HepG2 (cell line): Measurements from ENCODE around the gene JUND. TPM values are rescaled to one million over a fixed set of nuclear protein-coding genes. Genes with fewer than 3 reads are reported as not detected.
A peak's percentile ranks its signal among the peaks of the same experiment; 100 is the strongest.

Experiments
- ARID5B ChIP-seq: IDR thresholded peaks from 2 replicates; pipeline ENCODE4 v1.4.0; 2020; ENCODE audit warnings: mild to moderate bottlenecking, missing genetic modification reagents
- CENPT ChIP-seq: sonication (generic); formaldehyde crosslinking; IDR thresholded peaks from 2 replicates; pipeline ENCODE4 v1.8.0; 2022; ENCODE audit warnings: low read depth, mild to moderate bottlenecking, moderate library complexity, missing genetic modification reagents
- JUN ChIP-seq: sonication (generic); formaldehyde crosslinking; IDR thresholded peaks from 2 replicates; pipeline ENCODE4 v1.4.0; 2020; ENCODE audit warnings: mild to moderate bottlenecking, missing genetic modification reagents
- KLF6 ChIP-seq: IDR thresholded peaks from 2 replicates; pipeline ENCODE4 v1.8.0; 2016; ENCODE audit warnings: missing biosample characterization, missing genetic modification reagents
- LRRFIP1 ChIP-seq: sonication (generic); formaldehyde crosslinking; conservative IDR thresholded peaks from 2 replicates; pipeline ENCODE4 v1.4.0; 2020; ENCODE audit warnings: missing genetic modification reagents
- NFE2L2 ChIP-seq: fragments of 150-350 bp; IDR thresholded peaks from 2 replicates; pipeline ENCODE4 v1.6.1; 2014; ENCODE audit warnings: low read length
- RNF2 ChIP-seq: fragments of 450-650 bp; conservative IDR thresholded peaks from 2 replicates; pipeline ENCODE4 v1.6.1; 2016; ENCODE audit warnings: low read depth
- SAP130 ChIP-seq: IDR thresholded peaks from 2 replicates; pipeline ENCODE4 v1.6.1; 2016; ENCODE audit warnings: low read depth
- STAT5B ChIP-seq: sonication (generic); formaldehyde crosslinking; IDR thresholded peaks from 2 replicates; pipeline ENCODE4 v1.4.0; 2020; ENCODE audit warnings: missing genetic modification reagents
- TBP ChIP-seq: sonication (generic); formaldehyde crosslinking; IDR thresholded peaks from 2 replicates; pipeline ENCODE4 v1.5.0; 2020; ENCODE audit warnings: missing genetic modification reagents
- XBP1 ChIP-seq: sonication (generic); formaldehyde crosslinking; IDR thresholded peaks from 2 replicates; pipeline ENCODE4 v1.5.0; 2020; ENCODE audit warnings: missing genetic modification reagents
- ZBTB38 ChIP-seq: sonication (generic); formaldehyde crosslinking; IDR thresholded peaks from 2 replicates; pipeline ENCODE4 v1.5.1; 2020; ENCODE audit warnings: mild to moderate bottlenecking, missing genetic modification reagents
- ZKSCAN8 ChIP-seq: IDR thresholded peaks from 2 replicates; pipeline ENCODE4 v1.6.1; 2016; ENCODE audit warnings: borderline replicate concordance, missing genetic modification reagents, missing compliant biosample characterization
- ZNF430 ChIP-seq: sonication (generic); formaldehyde crosslinking; IDR thresholded peaks from 2 replicates; pipeline ENCODE4 v1.9.0; 2021; ENCODE audit warnings: mild to moderate bottlenecking, missing genetic modification reagents
- ZNF530 ChIP-seq: sonication (generic); formaldehyde crosslinking; IDR thresholded peaks from 2 replicates; pipeline ENCODE4 v1.5.0; 2020; ENCODE audit warnings: low read depth, mild to moderate bottlenecking, missing genetic modification reagents
- ZNF660 ChIP-seq: sonication (generic); formaldehyde crosslinking; IDR thresholded peaks from 2 replicates; pipeline ENCODE4 v1.5.1; 2020; ENCODE audit warnings: mild to moderate bottlenecking, low read depth, missing genetic modification reagents, borderline replicate concordance
- ZNF713 ChIP-seq: sonication (generic); formaldehyde crosslinking; IDR thresholded peaks from 2 replicates; pipeline ENCODE4 v1.4.0; 2020; ENCODE audit warnings: mild to moderate bottlenecking, missing genetic modification reagents
- ZZZ3 ChIP-seq: sonication (generic); formaldehyde crosslinking; IDR thresholded peaks from 2 replicates; pipeline ENCODE4 v1.4.0; 2020; ENCODE audit warnings: missing genetic modification reagents, mild to moderate bottlenecking, borderline replicate concordance
- polyA plus RNA-seq, 8 experiments: library from polyadenylated mRNA; depleted of rRNA in 3 of 8; stranded (reverse) in 7 of 8; unstranded in 1 of 8; fragments of >200 nt; fragmentation: Illumina TruSeq in 4 of 8; extraction: Trizol in 4 of 8; gene quantifications; 2 replicates each; pipeline versions ENCODE4 v1.2.1 to v1.2.3, GENCODE V29; 2011 to 2016; ENCODE audit warnings: low read depth in 4 of 8, missing spikeins in 1 of 8, mixed read lengths in 1 of 8; ENCODE audit not compliant: insufficient read depth in 1 of 8
- total RNA-seq, 5 experiments: library from RNA; depleted of rRNA; stranded (reverse); fragments of >200 nt; fragmentation: Illumina TruSeq; extraction: Trizol; gene quantifications; 2 replicates each; pipeline ENCODE4 v1.2.3, GENCODE V29; 2016; ENCODE audit warnings: low read depth in 1 of 5
- TF ChIP-seq, protein P1 (sequence below): sonication (generic); formaldehyde crosslinking; IDR thresholded peaks from 2 replicates; pipeline ENCODE4 v1.4.0; 2020; ENCODE audit warnings: mild to moderate bottlenecking, missing genetic modification reagents
- TF ChIP-seq, protein P2 (sequence below): IDR thresholded peaks from 2 replicates; pipeline ENCODE4 v1.6.1; 2016; ENCODE audit warnings: low read depth, control low read depth

The JUND gene
- total and polyA plus RNA-seq, 2 of the 13 experiments (the other 11 are each of a cell fraction or from before 2014, with no cell fraction given): 41.2 to 59.8 TPM

DNA sequence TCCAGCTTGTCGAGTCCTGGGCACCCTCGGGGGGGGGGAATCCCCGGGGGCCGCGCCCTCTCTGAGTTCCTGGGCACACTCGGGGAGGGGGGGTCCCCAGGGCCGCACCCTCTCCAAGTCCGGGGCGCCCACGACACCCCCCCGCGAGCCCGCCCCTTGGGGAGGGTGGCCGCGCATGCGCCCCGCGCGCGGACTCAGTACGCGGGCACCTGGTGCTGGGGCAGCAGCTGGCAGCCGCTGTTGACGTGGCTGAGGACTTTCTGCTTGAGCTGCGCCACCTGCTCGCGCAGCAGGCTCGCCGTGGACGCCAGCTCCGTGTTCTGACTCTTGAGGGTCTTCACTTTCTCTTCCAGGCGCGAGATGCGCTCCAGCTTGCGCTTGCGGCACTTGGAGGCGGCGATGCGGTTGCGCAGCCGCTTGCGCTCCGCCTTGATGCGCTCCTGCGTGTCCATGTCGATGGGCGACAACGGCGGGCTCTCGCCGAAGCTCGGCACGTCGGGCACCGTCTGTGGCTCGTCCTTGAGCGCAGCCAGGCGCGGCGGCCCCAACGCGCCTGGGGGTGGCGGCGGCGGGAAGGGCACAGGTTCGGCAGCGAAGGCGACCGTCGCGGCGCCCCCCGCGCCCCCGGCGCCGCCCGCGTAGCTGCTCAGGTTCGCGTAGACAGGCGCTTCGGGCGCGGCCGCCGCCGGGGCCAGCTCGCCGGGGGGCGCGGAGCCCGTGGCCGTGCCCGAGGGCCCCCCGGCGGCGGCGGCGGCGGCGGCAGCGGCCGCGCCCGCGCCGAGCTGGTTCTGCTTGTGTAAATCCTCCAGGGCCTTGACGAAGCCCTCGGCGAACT lies 958 bp downstream of the JUND start (continued):
- TF ChIP-seq ZNF713 (CRISPR knock-in tag) (no peak), CENPT (CRISPR knock-in tag) (0 out of 2 replicates have a peak, but pooled peaks have one; percentile 16), TBP (CRISPR knock-in tag) (no peak), ZNF660 (CRISPR knock-in tag) (no peak), JUN (CRISPR knock-in tag) (no peak), STAT5B (no peak), ZKSCAN8 (CRISPR knock-in tag) (no peak), ZBTB38 (no peak), ZNF430 (CRISPR knock-in tag) (peak; percentile 56; the same call in 1 of the 2 replicates), XBP1 (CRISPR knock-in tag) (no peak), KLF6 (CRISPR knock-in tag) (0 out of 2 replicates have a peak, but pooled peaks have one; percentile 30), ZNF530 (CRISPR knock-in tag) (no peak), RNF2 (no peak), LRRFIP1 (no peak), ZZZ3 (no peak; the same call in 1 of the 2 replicates), SAP130 (CRISPR knock-in tag) (peak; percentile 48), NFE2L2 (no peak), ARID5B (peak; percentile 28; the same call in 1 of the 2 replicates)
- TF ChIP-seq, protein P1, sequence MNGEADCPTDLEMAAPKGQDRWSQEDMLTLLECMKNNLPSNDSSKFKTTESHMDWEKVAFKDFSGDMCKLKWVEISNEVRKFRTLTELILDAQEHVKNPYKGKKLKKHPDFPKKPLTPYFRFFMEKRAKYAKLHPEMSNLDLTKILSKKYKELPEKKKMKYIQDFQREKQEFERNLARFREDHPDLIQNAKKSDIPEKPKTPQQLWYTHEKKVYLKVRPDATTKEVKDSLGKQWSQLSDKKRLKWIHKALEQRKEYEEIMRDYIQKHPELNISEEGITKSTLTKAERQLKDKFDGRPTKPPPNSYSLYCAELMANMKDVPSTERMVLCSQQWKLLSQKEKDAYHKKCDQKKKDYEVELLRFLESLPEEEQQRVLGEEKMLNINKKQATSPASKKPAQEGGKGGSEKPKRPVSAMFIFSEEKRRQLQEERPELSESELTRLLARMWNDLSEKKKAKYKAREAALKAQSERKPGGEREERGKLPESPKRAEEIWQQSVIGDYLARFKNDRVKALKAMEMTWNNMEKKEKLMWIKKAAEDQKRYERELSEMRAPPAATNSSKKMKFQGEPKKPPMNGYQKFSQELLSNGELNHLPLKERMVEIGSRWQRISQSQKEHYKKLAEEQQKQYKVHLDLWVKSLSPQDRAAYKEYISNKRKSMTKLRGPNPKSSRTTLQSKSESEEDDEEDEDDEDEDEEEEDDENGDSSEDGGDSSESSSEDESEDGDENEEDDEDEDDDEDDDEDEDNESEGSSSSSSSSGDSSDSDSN (CRISPR knock-in tag): no peak; the same call in 1 of the 2 replicates
- TF ChIP-seq, protein P2, sequence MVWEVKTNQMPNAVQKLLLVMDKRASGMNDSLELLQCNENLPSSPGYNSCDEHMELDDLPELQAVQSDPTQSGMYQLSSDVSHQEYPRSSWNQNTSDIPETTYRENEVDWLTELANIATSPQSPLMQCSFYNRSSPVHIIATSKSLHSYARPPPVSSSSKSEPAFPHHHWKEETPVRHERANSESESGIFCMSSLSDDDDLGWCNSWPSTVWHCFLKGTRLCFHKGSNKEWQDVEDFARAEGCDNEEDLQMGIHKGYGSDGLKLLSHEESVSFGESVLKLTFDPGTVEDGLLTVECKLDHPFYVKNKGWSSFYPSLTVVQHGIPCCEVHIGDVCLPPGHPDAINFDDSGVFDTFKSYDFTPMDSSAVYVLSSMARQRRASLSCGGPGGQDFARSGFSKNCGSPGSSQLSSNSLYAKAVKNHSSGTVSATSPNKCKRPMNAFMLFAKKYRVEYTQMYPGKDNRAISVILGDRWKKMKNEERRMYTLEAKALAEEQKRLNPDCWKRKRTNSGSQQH (CRISPR knock-in tag): no peak
